Upper lobe of left lung (tissue), 4 donors: ENCODE data around the gene CHST11.

Experiments used
- POLR2A ChIP-seq, 4 donors: fragments of 450-650 bp; IDR thresholded peaks; one replicate each; pipeline ENCODE4 v1.5.1; 2016 to 2017; ENCODE audit warnings: antibody characterized with exemption in 4 of 4, mild to moderate bottlenecking in 2 of 4
- POLR2AphosphoS5 ChIP-seq, 2 donors: sonication (generic); formaldehyde crosslinking; IDR thresholded peaks; one replicate each; pipeline ENCODE4 v1.5.1; 2017; ENCODE audit warnings: antibody characterized with exemption in 2 of 2
- TF ChIP-seq, protein P1 (sequence below), 6 experiments: fragments of 450-650 bp in 4 of 6; fragments of 200-600 bp in 2 of 6; sonication (generic) in 2 of 6; IDR thresholded peaks; one replicate each; pipeline ENCODE4 v1.5.1; 2016 to 2019; ENCODE audit warnings: antibody characterized with exemption in 6 of 6

DNA sequence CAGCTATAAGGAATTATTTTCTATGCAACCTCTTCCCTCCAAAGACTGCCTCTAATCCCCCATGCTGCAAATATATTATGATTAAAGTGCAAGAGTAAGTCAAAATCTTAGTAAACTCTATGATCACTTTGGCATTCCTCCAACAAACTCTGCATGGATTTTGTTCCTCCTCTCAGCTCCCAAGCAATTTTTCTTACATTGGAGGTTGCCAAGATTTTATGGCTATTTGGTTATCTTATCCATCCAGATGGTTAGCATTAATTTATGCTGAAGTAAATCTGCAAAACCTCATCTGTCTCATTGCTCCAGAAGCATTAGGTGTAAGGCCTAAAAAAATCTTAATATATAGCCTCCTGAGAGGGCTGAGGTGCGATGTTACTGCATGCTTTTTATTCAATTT, 228.1 kb downstream of the CHST11 start:
- TF ChIP-seq, protein P1, sequence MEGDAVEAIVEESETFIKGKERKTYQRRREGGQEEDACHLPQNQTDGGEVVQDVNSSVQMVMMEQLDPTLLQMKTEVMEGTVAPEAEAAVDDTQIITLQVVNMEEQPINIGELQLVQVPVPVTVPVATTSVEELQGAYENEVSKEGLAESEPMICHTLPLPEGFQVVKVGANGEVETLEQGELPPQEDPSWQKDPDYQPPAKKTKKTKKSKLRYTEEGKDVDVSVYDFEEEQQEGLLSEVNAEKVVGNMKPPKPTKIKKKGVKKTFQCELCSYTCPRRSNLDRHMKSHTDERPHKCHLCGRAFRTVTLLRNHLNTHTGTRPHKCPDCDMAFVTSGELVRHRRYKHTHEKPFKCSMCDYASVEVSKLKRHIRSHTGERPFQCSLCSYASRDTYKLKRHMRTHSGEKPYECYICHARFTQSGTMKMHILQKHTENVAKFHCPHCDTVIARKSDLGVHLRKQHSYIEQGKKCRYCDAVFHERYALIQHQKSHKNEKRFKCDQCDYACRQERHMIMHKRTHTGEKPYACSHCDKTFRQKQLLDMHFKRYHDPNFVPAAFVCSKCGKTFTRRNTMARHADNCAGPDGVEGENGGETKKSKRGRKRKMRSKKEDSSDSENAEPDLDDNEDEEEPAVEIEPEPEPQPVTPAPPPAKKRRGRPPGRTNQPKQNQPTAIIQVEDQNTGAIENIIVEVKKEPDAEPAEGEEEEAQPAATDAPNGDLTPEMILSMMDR (IDR thresholded peaks at IDR 0.05) = no peak
- TF ChIP-seq POLR2A (IDR thresholded peaks at IDR 0.05) (no peak), POLR2AphosphoS5 (IDR thresholded peaks at IDR 0.05) (no peak)
